Keratinocyte (primary cell): ENCODE measurements around the gene ZNF185. TPM values are rescaled to one million over a fixed set of nuclear protein-coding genes. Genes with fewer than 3 reads are reported as not detected.

Experiments used
- DNase-seq: peaks from one replicate; pipeline ENCODE4 v3.0.0-alpha.2; 2011; ENCODE audit warnings: low read depth, missing footprints, low spot score
- FAIRE-seq: peaks from 2 replicates; lab custom pipeline; 2011; peaks lifted over from hg19 to GRCh38; lab: Jason Lieb, UNC
- H2AFZ ChIP-seq: 2 replicates; pipeline ENCODE4 v1.6.0; 2012; ENCODE audit warnings: low read length, control low read depth, inconsistent platforms; ENCODE audit not compliant: control insufficient read depth
- H3K27ac ChIP-seq: 2 replicates; pipeline ENCODE4 v1.5.1; 2011; ENCODE audit warnings: low read length; ENCODE audit not compliant: control insufficient read depth, insufficient read depth
- H3K27me3 ChIP-seq: 3 replicates; pipeline ENCODE4 v1.6.0; 2011; ENCODE audit warnings: low read length; ENCODE audit not compliant: control insufficient read depth, insufficient read depth; ENCODE audit errors: extremely low read depth
- H3K36me3 ChIP-seq, 2 experiments: 2 replicates in 1 of 2; 3 replicates in 1 of 2; pipeline ENCODE4 v1.5.1; 2011; ENCODE audit warnings: low read length in 2 of 2, mild to moderate bottlenecking in 1 of 2; ENCODE audit not compliant: control insufficient read depth in 2 of 2, insufficient read depth in 2 of 2; ENCODE audit errors: extremely low read depth in 1 of 2
- H3K4me1 ChIP-seq: 3 replicates; pipeline ENCODE4 v1.5.1; 2011; ENCODE audit warnings: low read length; ENCODE audit not compliant: control insufficient read depth, insufficient read depth; ENCODE audit errors: extremely low read depth
- H3K4me2 ChIP-seq: 3 replicates; pipeline ENCODE4 v1.6.0; 2011; ENCODE audit warnings: low read depth, low read length; ENCODE audit not compliant: control insufficient read depth, insufficient read depth; ENCODE audit errors: extremely low read depth
- H3K4me3 ChIP-seq, 3 experiments: fragments of 200-600 bp in 1 of 3; sonication (generic) in 1 of 3; 2 replicates in 2 of 3; 3 replicates in 1 of 3; pipeline ENCODE4 v1.5.1; 2011 to 2016; ENCODE audit warnings: low read length in 3 of 3, mild to moderate bottlenecking in 3 of 3, control low read depth in 2 of 3, inconsistent platforms in 1 of 3, low read depth in 1 of 3, mixed read lengths in 1 of 3, mixed run types in 1 of 3, moderate library complexity in 1 of 3; ENCODE audit not compliant: control insufficient read depth in 2 of 3, insufficient read depth in 2 of 3; ENCODE audit errors: extremely low read depth in 1 of 3
- H3K79me2 ChIP-seq: 2 replicates; pipeline ENCODE4 v1.6.0; 2012; ENCODE audit warnings: low read length; ENCODE audit not compliant: control insufficient read depth, insufficient read depth
- H3K9ac ChIP-seq: 3 replicates; pipeline ENCODE4 v1.6.0; 2011; ENCODE audit warnings: low read length; ENCODE audit not compliant: control insufficient read depth, insufficient read depth; ENCODE audit errors: extremely low read depth
- H3K9me1 ChIP-seq: 3 replicates; pipeline ENCODE4 v1.6.0; 2011; ENCODE audit warnings: low read length; ENCODE audit not compliant: control insufficient read depth, insufficient read depth; ENCODE audit errors: extremely low read depth
- H3K9me3 ChIP-seq: 2 replicates; pipeline ENCODE4 v1.5.1; 2012; ENCODE audit warnings: low read depth, low read length; ENCODE audit not compliant: control insufficient read depth
- H4K20me1 ChIP-seq: 3 replicates; pipeline ENCODE4 v1.6.0; 2011; ENCODE audit warnings: low read length; ENCODE audit not compliant: control insufficient read depth, insufficient read depth; ENCODE audit errors: extremely low read depth
- CTCF ChIP-seq, 3 experiments: IDR thresholded peaks in 1 of 3; conservative IDR thresholded peaks in 1 of 3; optimal IDR thresholded peaks in 1 of 3; 2 replicates in 2 of 3; 3 replicates in 1 of 3; pipeline versions ENCODE3 to v1.5.1; 2011; ENCODE audit warnings: low read length in 3 of 3, mild to moderate bottlenecking in 3 of 3, moderate library complexity in 2 of 3, control low read depth in 1 of 3, inconsistent platforms in 1 of 3; ENCODE audit not compliant: insufficient read depth in 2 of 3; ENCODE audit errors: extremely low read depth in 1 of 3
- EZH2 ChIP-seq: IDR thresholded peaks from one replicate; pipeline ENCODE4 v1.6.1; 2012; ENCODE audit warnings: inconsistent platforms, mild to moderate bottlenecking, low read length, moderate library complexity
- dilution Hi-C: fragments of 300-500 bp; cut with MboI; formaldehyde crosslinking; loops from one replicate; pipeline ENCODE4 v1.7.0; 2020; ENCODE audit warnings: low sequenced_read_pairs; ENCODE audit not compliant: extremely low pct_ligation_motif_present
- polyA plus RNA-seq, 5 experiments: library from polyadenylated mRNA; depleted of rRNA in 3 of 5; stranded (reverse) in 3 of 5; stranded (forward) in 1 of 5; unstranded in 1 of 5; fragments of >200 nt; gene quantifications; 1 replicate in 1 of 5; 2 replicates in 3 of 5; 3 replicates in 1 of 5; pipeline versions ENCODE4 v1.2.1 to v1.2.3, GENCODE V29; 2011 to 2012; ENCODE audit warnings: missing spikeins in 2 of 5, low read depth in 1 of 5, low replicate concordance in 1 of 5

ZNF185 gene
- polyA plus RNA-seq, 1 donor (not counting 4 experiments of a cell fraction or from before 2014, with no cell fraction given): 55.6 TPM

DNA sequence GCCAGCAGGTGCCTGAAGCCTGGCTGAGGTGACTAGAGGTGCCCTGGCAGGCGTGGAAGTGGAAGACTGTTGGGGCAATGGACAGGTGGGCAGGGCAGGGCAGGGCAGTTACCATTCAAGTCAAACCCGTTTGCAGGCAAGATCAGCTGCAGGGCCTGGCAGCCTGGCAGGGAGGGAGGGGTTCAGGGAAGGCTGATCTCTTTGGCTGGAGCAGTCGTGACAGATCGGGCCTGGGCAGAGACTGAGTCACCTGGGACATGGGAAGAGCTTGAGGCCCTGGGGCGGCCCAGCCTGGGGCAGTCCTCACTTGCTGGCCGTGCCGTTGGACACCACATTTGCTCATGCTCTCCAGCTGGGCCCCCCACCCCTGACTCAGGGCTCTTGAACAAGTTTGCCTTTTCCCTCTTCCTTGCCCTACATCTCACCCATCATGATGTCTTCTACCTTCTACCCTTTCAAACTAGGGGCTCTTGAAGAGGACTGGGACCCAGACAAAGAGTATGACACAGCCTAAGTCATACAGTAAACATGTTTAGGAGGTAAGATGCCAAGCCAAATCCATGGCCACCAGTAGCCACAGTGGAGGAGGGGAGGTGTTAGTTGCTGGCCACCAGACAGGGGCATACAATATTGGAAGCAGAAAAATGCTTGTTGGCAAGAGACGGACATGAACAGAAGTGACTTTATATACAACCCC, 2.0 kb upstream of the ZNF185 start:
- Histone ChIP-seq H3K9me3 (no peaks in the 10 kb centered on the region), H3K27ac (peak overlapping the region; percentile 27), H3K79me2 (no peaks in the 10 kb centered on the region), H3K4me2 (peak overlapping the region; percentile 53), H3K4me1 (peaks cover 49% of the 10 kb centered on the region), H3K9ac (no peak overlapping the region), H3K4me3 (no peak overlapping the region), H4K20me1 (no peaks in the 10 kb centered on the region), H3K9me1 (no peaks in the 10 kb centered on the region), H2AFZ (no peak overlapping the region), H3K36me3 (no peaks in the 10 kb centered on the region), H3K27me3 (no peaks in the 10 kb centered on the region)
- FAIRE-seq (peak; percentile 52), DNase-seq (no peak)
- dilution Hi-C loops: no loop called here
- TF ChIP-seq CTCF (optimal IDR thresholded peaks at IDR 0.05 in 1 of 3, IDR thresholded peaks at IDR 0.05 in 1 of 3, conservative IDR thresholded peaks at IDR 0.05 in 1 of 3; ENCODE audit: extremely low read depth in 1 of 3, insufficient read depth in 2 of 3, low read length in 3 of 3) (no peak), EZH2 (no peak)

DNA sequence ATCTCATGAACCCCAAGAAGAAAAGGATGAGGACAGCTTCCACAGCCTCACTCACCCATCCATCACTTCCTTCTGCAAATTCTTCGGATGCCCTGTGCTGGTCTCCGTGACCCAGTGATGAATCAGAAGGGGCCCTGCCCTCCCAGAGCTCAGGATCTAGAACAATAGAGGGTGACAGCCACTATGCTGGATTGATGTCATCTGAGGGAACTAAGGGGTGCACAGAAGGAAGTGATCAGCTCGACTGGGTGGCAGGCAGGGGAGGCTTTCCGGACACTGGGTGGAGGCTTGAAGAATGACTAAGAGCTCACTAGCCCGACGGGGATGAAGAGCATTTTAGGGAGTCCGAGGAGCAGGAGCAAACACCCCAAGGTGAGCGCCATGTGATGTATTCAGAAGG, 1.4 kb upstream of the ZNF185 start:
- no peak for DNase-seq
- dilution Hi-C loops: no loop called here
- H3K9ac ChIP-seq: no peak overlapping the region

More for the DNA sequence above, 1.4 kb upstream of the ZNF185 start:
- no peak for TF ChIP-seq EZH2
- TF ChIP-seq CTCF (optimal IDR thresholded peaks at IDR 0.05 in 1 of 3, IDR thresholded peaks at IDR 0.05 in 1 of 3, conservative IDR thresholded peaks at IDR 0.05 in 1 of 3; ENCODE audit: extremely low read depth in 1 of 3, insufficient read depth in 2 of 3, low read length in 3 of 3): no peak
- no peak for FAIRE-seq
- Histone ChIP-seq H3K27ac (peak overlapping the region; percentile 27), H2AFZ (no peak overlapping the region), H3K27me3 (no peaks in the 10 kb centered on the region), H3K9me3 (no peaks in the 10 kb centered on the region), H3K9me1 (no peaks in the 10 kb centered on the region), H3K4me2 (peak overlapping the region; percentile 53), H3K4me1 (peaks cover 53% of the 10 kb centered on the region), H3K4me3 (no peak overlapping the region), H3K79me2 (no peaks in the 10 kb centered on the region), H3K36me3 (no peaks in the 10 kb centered on the region), H4K20me1 (no peaks in the 10 kb centered on the region)
